ENCODE measurements around the gene PCDHGB5. TPM values are rescaled to one million over a fixed set of nuclear protein-coding genes. Genes with fewer than 3 reads are reported as not detected.

Gene PCDHGB5
- polyA plus RNA-seq, 1 donor from 2014 or later: not detected

GRCh38 chr5:141420855-141421488 lies 23.2 kb downstream of the PCDHGB5 start, which contains the start of gene PCDHGA11:
Gene PCDHGA11, plus strand, starts transcription at chr5:141421051. Its CDS starts 177 bp downstream, at chr5:141421228.

DNA sequence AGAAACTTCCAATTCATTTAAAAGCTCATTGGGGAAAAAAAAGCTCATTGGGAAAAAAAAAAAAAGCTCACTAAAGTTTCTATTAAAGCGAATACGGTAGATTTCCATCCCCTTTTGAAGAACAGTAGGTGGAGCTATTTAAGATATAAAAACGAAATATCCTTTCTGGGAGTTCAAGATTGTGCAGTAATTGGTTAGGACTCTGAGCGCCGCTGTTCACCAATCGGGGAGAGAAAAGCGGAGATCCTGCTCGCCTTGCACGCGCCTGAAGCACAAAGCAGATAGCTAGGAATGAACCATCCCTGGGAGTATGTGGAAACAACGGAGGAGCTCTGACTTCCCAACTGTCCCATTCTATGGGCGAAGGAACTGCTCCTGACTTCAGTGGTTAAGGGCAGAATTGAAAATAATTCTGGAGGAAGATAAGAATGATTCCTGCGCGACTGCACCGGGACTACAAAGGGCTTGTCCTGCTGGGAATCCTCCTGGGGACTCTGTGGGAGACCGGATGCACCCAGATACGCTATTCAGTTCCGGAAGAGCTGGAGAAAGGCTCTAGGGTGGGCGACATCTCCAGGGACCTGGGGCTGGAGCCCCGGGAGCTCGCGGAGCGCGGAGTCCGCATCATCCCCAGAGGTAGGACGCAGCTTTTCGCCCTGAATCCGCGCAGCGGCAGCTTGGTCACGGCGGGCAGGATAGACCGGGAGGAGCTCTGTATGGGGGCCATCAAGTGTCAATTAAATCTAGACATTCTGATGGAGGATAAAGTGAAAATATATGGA lies 32.8 kb downstream of the PCDHGB5 start, which contains the start of gene PCDHGA12:
TSS of gene PCDHGA12 (plus strand) at position 176 of the 782 bp plus-strand sequence. CDS start at position 429, 253 bp downstream.

Other genes starting within 250 kb of the PCDHGB5 start
- 1.0 and 1.4 TPM in 2 replicates for gene PCDHB6, start 247.9 kb upstream of the PCDHGB5 start, polyA plus RNA-seq
- gene PCDHB7, start 225.3 kb upstream of the PCDHGB5 start, polyA plus RNA-seq: 0.78 TPM in 1 of 2 replicates, not detected in the other
- gene PCDHB8, start 220.2 kb upstream of the PCDHGB5 start, polyA plus RNA-seq: not detected in 2 replicates
- gene PCDHB16, start 215.6 kb upstream of the PCDHGB5 start, polyA plus RNA-seq: 0.09 and 0.70 TPM in 2 replicates
- 0.21 and 0.81 TPM in 2 replicates for gene PCDHB9, start 210.8 kb upstream of the PCDHGB5 start, polyA plus RNA-seq
- gene PCDHB10, start 205.6 kb upstream of the PCDHGB5 start, polyA plus RNA-seq: 1.2 and 3.6 TPM in 2 replicates
- 1.1 and 1.6 TPM in 2 replicates for gene PCDHB11, start 198.3 kb upstream of the PCDHGB5 start, polyA plus RNA-seq
- 2.6 and 2.8 TPM in 2 replicates for gene PCDHB12, start 189.2 kb upstream of the PCDHGB5 start, polyA plus RNA-seq
- 2.0 and 5.2 TPM in 2 replicates for gene PCDHB13, start 184.0 kb upstream of the PCDHGB5 start, polyA plus RNA-seq
- 5.3 and 5.4 TPM in 2 replicates for gene PCDHB14, start 174.6 kb upstream of the PCDHGB5 start, polyA plus RNA-seq
- gene PCDHB15, start 152.6 kb upstream of the PCDHGB5 start, polyA plus RNA-seq: 28.7 and 30.0 TPM in 2 replicates
- not detected in 2 replicates for gene SLC25A2, start 93.9 kb upstream of the PCDHGB5 start, polyA plus RNA-seq
- 374 and 453 TPM in 2 replicates for gene TAF7, start 77.2 kb upstream of the PCDHGB5 start, polyA plus RNA-seq
- gene PCDHGA1, start 67.4 kb upstream of the PCDHGB5 start, polyA plus RNA-seq: 0.69 TPM in 1 of 2 replicates, not detected in the other
- 1.9 TPM in 1 of 2 replicates, not detected in the other for gene PCDHGA2, start 59.2 kb upstream of the PCDHGB5 start, polyA plus RNA-seq
- gene PCDHGA3, start 54.1 kb upstream of the PCDHGB5 start, polyA plus RNA-seq: 1.3 and 4.3 TPM in 2 replicates
- gene PCDHGB1, start 47.8 kb upstream of the PCDHGB5 start, polyA plus RNA-seq: not detected in 2 replicates
- gene PCDHGA4, start 42.9 kb upstream of the PCDHGB5 start, polyA plus RNA-seq: 0.27 TPM in 1 of 2 replicates, not detected in the other
- 0.08 and 2.9 TPM in 2 replicates for gene PCDHGB2, start 38.0 kb upstream of the PCDHGB5 start, polyA plus RNA-seq
- gene PCDHGA5, start 33.8 kb upstream of the PCDHGB5 start, polyA plus RNA-seq: 2.2 and 2.5 TPM in 2 replicates
- 0.06 and 1.2 TPM in 2 replicates for gene PCDHGB3, start 27.7 kb upstream of the PCDHGB5 start, polyA plus RNA-seq
- gene PCDHGA6, start 24.1 kb upstream of the PCDHGB5 start, polyA plus RNA-seq: 0.30 and 0.60 TPM in 2 replicates
- gene PCDHGA7, start 15.2 kb upstream of the PCDHGB5 start, polyA plus RNA-seq: 0.73 and 1.8 TPM in 2 replicates
- gene PCDHGB4, start 10.2 kb upstream of the PCDHGB5 start, polyA plus RNA-seq: 1.8 and 2.1 TPM in 2 replicates
- 0.11 and 0.13 TPM in 2 replicates for gene PCDHGA8, start 5.3 kb upstream of the PCDHGB5 start, polyA plus RNA-seq
- gene PCDHGA9, start 4.8 kb downstream of the PCDHGB5 start, polyA plus RNA-seq: 1.1 and 1.9 TPM in 2 replicates
- gene PCDHGB6, start 10.1 kb downstream of the PCDHGB5 start, polyA plus RNA-seq: 0.31 and 0.42 TPM in 2 replicates
- gene PCDHGA10, start 15.0 kb downstream of the PCDHGB5 start, polyA plus RNA-seq: 6.1 and 7.8 TPM in 2 replicates
- gene PCDHGB7, start 19.7 kb downstream of the PCDHGB5 start, polyA plus RNA-seq: 0.35 TPM in 1 of 2 replicates, not detected in the other
- 1.5 and 2.4 TPM in 2 replicates for gene PCDHGA11, start 23.1 kb downstream of the PCDHGB5 start, polyA plus RNA-seq
- 3.6 and 4.3 TPM in 2 replicates for gene PCDHGA12, start 32.6 kb downstream of the PCDHGB5 start, polyA plus RNA-seq
- 51.6 and 70.9 TPM in 2 replicates for gene PCDHGC3, start 78.0 kb downstream of the PCDHGB5 start, polyA plus RNA-seq
- gene PCDHGC4, start 87.1 kb downstream of the PCDHGB5 start, polyA plus RNA-seq: 0.22 and 4.5 TPM in 2 replicates
- gene PCDHGC5, start 91.1 kb downstream of the PCDHGB5 start, polyA plus RNA-seq: 0.34 and 2.0 TPM in 2 replicates
- gene DIAPH1, start 221.1 kb downstream of the PCDHGB5 start, polyA plus RNA-seq: 2.2 and 2.4 TPM in 2 replicates
- gene HDAC3, start 238.9 kb downstream of the PCDHGB5 start, polyA plus RNA-seq: 40.0 and 47.2 TPM in 2 replicates
- 5.9 and 8.8 TPM in 2 replicates for gene RELL2, start 239.1 kb downstream of the PCDHGB5 start, polyA plus RNA-seq